Panc1 (cell line): ENCODE measurements around the gene RP9. TPM values are rescaled to one million over a fixed set of nuclear protein-coding genes. Genes with fewer than 3 reads are reported as not detected.

Experiments
- ATAC-seq: fragments of 200-7000 bp; cut with Tn5 transposase; 2 replicates; pipeline ENCODE4 v1.9.1; 2020; ENCODE audit warnings: mild to moderate bottlenecking, moderate library complexity
- BruUV-seq: library from RNA; stranded (reverse); fragments of 400-500 nt; replicated peaks from 2 replicates; lab custom pipeline; 2021; lab: Mats Ljungman, UMichigan
- CTCF ChIA-PET: fragments of 300-600 bp; sonication (Branson Sonifier 250); formaldehyde crosslinking; loops from one replicate; lab custom pipeline; 2022; ENCODE audit warnings: antibody characterized with exemption; lab: Charles Lee
- POLR2A ChIA-PET: fragments of 300-600 bp; sonication (Branson Sonifier 250); formaldehyde crosslinking; loops from one replicate; lab custom pipeline; 2022; ENCODE audit warnings: antibody characterized with exemption; lab: Charles Lee
- DNase-seq: peaks from one replicate; pipeline ENCODE4 v3.0.0-alpha.2; 2010; ENCODE audit warnings: low read depth, low spot score
- H3K27ac ChIP-seq: 2 replicates; pipeline ENCODE4 v1.5.1; 2011; ENCODE audit warnings: mild to moderate bottlenecking, low read length, inconsistent platforms
- H3K27me3 ChIP-seq: fragments of 200-500 bp; sonication (Bioruptor generic); 2 replicates; pipeline ENCODE4 v1.6.0; 2014; ENCODE audit warnings: low read length, inconsistent platforms; ENCODE audit not compliant: control insufficient read depth, insufficient read depth
- H3K36me3 ChIP-seq: fragments of 200-500 bp; sonication (Bioruptor generic); 2 replicates; pipeline ENCODE4 v1.5.1; 2014; ENCODE audit warnings: inconsistent platforms, mild to moderate bottlenecking, low read length, moderate library complexity; ENCODE audit not compliant: control insufficient read depth, insufficient read depth
- H3K4me1 ChIP-seq: 2 replicates; pipeline ENCODE4 v1.5.1; 2011; ENCODE audit warnings: inconsistent platforms, mild to moderate bottlenecking, low read length, moderate library complexity; ENCODE audit not compliant: control insufficient read depth, insufficient read depth
- H3K4me3 ChIP-seq, 2 experiments: 2 replicates each; pipeline ENCODE4 v1.5.1; 2011 to 2012; ENCODE audit warnings: low read depth in 2 of 2, low read length in 2 of 2, mild to moderate bottlenecking in 2 of 2, inconsistent platforms in 1 of 2, moderate library complexity in 1 of 2
- H3K9me3 ChIP-seq: fragments of 200-500 bp; sonication (Bioruptor generic); 2 replicates; pipeline ENCODE4 v1.5.1; 2014; ENCODE audit warnings: low read depth, mild to moderate bottlenecking, inconsistent platforms, low read length, moderate library complexity; ENCODE audit not compliant: control insufficient read depth, insufficient read depth
- POLR2AphosphoS5 ChIP-seq: IDR thresholded peaks from 2 replicates; pipeline ENCODE4 v1.6.1; 2012; ENCODE audit warnings: mild to moderate bottlenecking, low read depth, low read length, moderate library complexity
- SIN3A ChIP-seq: IDR thresholded peaks from 2 replicates; pipeline ENCODE4 v1.6.1; 2012; ENCODE audit warnings: low read depth, mild to moderate bottlenecking, low read length, moderate library complexity, borderline replicate concordance; ENCODE audit not compliant: insufficient read depth
- TCF7L2 ChIP-seq: IDR thresholded peaks from 2 replicates; pipeline ENCODE4 v1.6.1; 2011; ENCODE audit warnings: mild to moderate bottlenecking, low read depth, low read length, inconsistent platforms
- in situ Hi-C: cut with HindIII; loops from 2 replicates; pipeline ENCODE4 v1.10.0; 2016; ENCODE audit warnings: low sequenced_read_pairs, low pct_unique_long_range_greater_than_20kb
- intact Hi-C: fragments of 100-400 bp; cut with micrococcal nuclease; formaldehyde crosslinking; loops from one replicate; pipeline ENCODE4 v1.10.0; 2022; ENCODE audit not compliant: unreplicated experiment
- total RNA-seq: library from RNA; stranded (reverse); gene quantifications from one replicate; pipeline ENCODE4 v1.2.1, GENCODE V29; 2021; ENCODE audit not compliant: unreplicated experiment
- TF ChIP-seq, protein P1 (sequence below): fragments of 450-650 bp; IDR thresholded peaks from 2 replicates; pipeline ENCODE4 v1.5.1; 2017; ENCODE audit warnings: mild to moderate bottlenecking
- TF ChIP-seq, protein P2 (sequence below), 2 experiments: IDR thresholded peaks; 2 replicates each; pipeline ENCODE4 v1.6.1; 2011 to 2012; ENCODE audit warnings: low read depth in 2 of 2, control low read depth in 1 of 2, low read length in 1 of 2, mild to moderate bottlenecking in 1 of 2, moderate library complexity in 1 of 2; ENCODE audit not compliant: insufficient read depth in 1 of 2

The RP9 gene
- total RNA-seq, 1 experiment from 2014 or later: 22.1 TPM

DNA sequence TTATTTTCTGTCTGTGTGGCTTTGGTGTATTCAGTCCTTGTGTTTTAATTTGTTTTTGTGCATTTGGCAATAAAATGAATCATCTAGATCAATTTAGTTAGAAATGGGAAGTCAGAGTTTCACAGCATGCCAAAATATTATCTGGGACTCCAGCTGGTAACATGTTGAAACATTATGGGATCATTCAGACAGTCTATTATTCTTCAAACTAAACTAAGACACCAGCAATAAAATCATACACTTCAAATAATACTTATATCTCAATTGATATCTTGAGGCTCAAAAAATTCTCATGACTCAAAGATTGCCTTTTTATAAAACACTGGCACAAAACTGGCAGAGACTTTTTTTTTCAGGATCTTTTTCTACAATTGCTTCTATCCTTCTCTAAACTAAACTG, 5.8 kb upstream of the RP9 start:
- ChIA-PET CTCF (no interaction called here), POLR2A (no interaction called here)
- Histone ChIP-seq H3K27me3 (no peaks in the 10 kb centered on the region; the same call in 1 of the 2 replicates), H3K36me3 (no peaks in the 10 kb centered on the region), H3K4me3 (no peak overlapping the region), H3K27ac (no peak overlapping the region), H3K4me1 (peaks cover 4% of the 10 kb centered on the region), H3K9me3 (peaks cover 6% of the 10 kb centered on the region; the same call in 1 of the 2 replicates)
- no peak for TF ChIP-seq SIN3A
- TF ChIP-seq TCF7L2: no peak
- TF ChIP-seq, protein P1, sequence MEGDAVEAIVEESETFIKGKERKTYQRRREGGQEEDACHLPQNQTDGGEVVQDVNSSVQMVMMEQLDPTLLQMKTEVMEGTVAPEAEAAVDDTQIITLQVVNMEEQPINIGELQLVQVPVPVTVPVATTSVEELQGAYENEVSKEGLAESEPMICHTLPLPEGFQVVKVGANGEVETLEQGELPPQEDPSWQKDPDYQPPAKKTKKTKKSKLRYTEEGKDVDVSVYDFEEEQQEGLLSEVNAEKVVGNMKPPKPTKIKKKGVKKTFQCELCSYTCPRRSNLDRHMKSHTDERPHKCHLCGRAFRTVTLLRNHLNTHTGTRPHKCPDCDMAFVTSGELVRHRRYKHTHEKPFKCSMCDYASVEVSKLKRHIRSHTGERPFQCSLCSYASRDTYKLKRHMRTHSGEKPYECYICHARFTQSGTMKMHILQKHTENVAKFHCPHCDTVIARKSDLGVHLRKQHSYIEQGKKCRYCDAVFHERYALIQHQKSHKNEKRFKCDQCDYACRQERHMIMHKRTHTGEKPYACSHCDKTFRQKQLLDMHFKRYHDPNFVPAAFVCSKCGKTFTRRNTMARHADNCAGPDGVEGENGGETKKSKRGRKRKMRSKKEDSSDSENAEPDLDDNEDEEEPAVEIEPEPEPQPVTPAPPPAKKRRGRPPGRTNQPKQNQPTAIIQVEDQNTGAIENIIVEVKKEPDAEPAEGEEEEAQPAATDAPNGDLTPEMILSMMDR: no peak
- TF ChIP-seq, protein P2, sequence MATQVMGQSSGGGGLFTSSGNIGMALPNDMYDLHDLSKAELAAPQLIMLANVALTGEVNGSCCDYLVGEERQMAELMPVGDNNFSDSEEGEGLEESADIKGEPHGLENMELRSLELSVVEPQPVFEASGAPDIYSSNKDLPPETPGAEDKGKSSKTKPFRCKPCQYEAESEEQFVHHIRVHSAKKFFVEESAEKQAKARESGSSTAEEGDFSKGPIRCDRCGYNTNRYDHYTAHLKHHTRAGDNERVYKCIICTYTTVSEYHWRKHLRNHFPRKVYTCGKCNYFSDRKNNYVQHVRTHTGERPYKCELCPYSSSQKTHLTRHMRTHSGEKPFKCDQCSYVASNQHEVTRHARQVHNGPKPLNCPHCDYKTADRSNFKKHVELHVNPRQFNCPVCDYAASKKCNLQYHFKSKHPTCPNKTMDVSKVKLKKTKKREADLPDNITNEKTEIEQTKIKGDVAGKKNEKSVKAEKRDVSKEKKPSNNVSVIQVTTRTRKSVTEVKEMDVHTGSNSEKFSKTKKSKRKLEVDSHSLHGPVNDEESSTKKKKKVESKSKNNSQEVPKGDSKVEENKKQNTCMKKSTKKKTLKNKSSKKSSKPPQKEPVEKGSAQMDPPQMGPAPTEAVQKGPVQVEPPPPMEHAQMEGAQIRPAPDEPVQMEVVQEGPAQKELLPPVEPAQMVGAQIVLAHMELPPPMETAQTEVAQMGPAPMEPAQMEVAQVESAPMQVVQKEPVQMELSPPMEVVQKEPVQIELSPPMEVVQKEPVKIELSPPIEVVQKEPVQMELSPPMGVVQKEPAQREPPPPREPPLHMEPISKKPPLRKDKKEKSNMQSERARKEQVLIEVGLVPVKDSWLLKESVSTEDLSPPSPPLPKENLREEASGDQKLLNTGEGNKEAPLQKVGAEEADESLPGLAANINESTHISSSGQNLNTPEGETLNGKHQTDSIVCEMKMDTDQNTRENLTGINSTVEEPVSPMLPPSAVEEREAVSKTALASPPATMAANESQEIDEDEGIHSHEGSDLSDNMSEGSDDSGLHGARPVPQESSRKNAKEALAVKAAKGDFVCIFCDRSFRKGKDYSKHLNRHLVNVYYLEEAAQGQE (IDR thresholded peaks at IDR 0.05; ENCODE audit: insufficient read depth in 1 of 2, low read depth in 2 of 2, low read length in 1 of 2): no peak
- in situ Hi-C loops: no loop called here
- ATAC-seq (no peak), DNase-seq (no peak)
- intact Hi-C loops: no loop called here
- BruUV-seq: no TSS peak

DNA sequence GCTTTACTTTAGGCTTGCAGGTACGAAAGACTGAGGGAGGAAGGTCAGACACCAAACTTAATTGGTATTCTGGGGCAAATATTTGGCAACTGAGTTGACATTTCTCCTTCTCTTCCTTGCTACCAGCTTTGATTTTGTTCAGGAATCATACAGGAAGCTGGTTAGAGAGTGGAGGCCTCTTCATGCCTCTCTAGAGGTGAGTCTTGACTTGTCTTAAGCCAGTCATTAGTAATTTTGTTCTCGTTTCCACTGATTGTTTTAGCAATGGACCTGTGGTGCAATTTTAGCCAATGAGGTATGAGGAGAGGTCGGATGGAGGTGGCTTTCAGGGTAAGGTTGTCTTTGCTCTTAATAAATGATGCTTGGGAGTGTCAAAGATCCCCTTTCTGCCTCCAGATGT, 2.4 kb upstream of the RP9 start:
- ATAC-seq: no peak
- POLR2A ChIA-PET: no interaction called here
- H3K27me3 ChIP-seq: no peaks in the 10 kb centered on the region; the same call in 1 of the 2 replicates
- H3K27ac ChIP-seq: no peak overlapping the region
- no peak for TF ChIP-seq SIN3A
- no peak for TF ChIP-seq POLR2AphosphoS5
- TF ChIP-seq, protein P2 (IDR thresholded peaks at IDR 0.05; ENCODE audit: insufficient read depth in 1 of 2, low read depth in 2 of 2, low read length in 1 of 2): no peak
- TF ChIP-seq TCF7L2: no peak
- TF ChIP-seq, protein P1: no peak
- peaks cover 19% of the 10 kb centered on the region for H3K4me1 ChIP-seq
- H3K9me3 ChIP-seq: no peaks in the 10 kb centered on the region
- H3K36me3 ChIP-seq: no peaks in the 10 kb centered on the region
- intact Hi-C loops: no loop called here
- no peak overlapping the region for H3K4me3 ChIP-seq
- no TSS peak for BruUV-seq
- no peak for DNase-seq
- in situ Hi-C loops: no loop called here
- CTCF ChIA-PET: no interaction called here
